ENCODE results near the gene RNF213.
"Not testable (repeated sequence)": the region's sequence is repeated elsewhere in the genome, so short reads cannot be mapped to it uniquely, and the experiment has no call there.

Gene RNF213

GRCh38 chr17:80312621-80313135 is 52.0 kb downstream of the RNF213 start:
- Histone ChIP-seq H3K79me2 (peaks cover 26% of the 10 kb centered on the region), H3K9ac (no peak overlapping the region), H3K4me2 (ENCODE audit: low read length) (no peak overlapping the region), H3K4me1 (peaks cover 2% of the 10 kb centered on the region), H3K9me3 (ENCODE audit: control insufficient read depth, low read length) (no peaks in the 10 kb centered on the region), H3K36me3 (ENCODE audit: control insufficient read depth, insufficient read depth, low read length) (no peaks in the 10 kb centered on the region), H3K4me3 (ENCODE audit: low read depth, low read length) (no peak overlapping the region), H3K27ac (no peak overlapping the region), H2AFZ (no peak overlapping the region), H3K27me3 (ENCODE audit: control insufficient read depth, insufficient read depth, low read length) (no peaks in the 10 kb centered on the region)
- TF ChIP-seq CTCF (IDR thresholded peaks at IDR 0.05) = no peak

- peaks cover 28% of the 10 kb centered on the region for H3K79me2 ChIP-seq
- no peaks in the 10 kb centered on the region for H3K9me3 ChIP-seq (ENCODE audit: control insufficient read depth, low read length)
- no peak overlapping the region for H3K9ac ChIP-seq
- peaks cover 2% of the 10 kb centered on the region for H3K4me1 ChIP-seq
- TF ChIP-seq CTCF (IDR thresholded peaks at IDR 0.05) = no peak
- no peak overlapping the region for H3K4me2 ChIP-seq (ENCODE audit: low read length)
- H3K27me3 ChIP-seq (ENCODE audit: control insufficient read depth, insufficient read depth, low read length) = no peaks in the 10 kb centered on the region
- H3K4me3 ChIP-seq (ENCODE audit: low read depth, low read length) = no peak overlapping the region
- no peak overlapping the region for H3K27ac ChIP-seq
- no peak overlapping the region for H2AFZ ChIP-seq
- H3K36me3 ChIP-seq (ENCODE audit: control insufficient read depth, insufficient read depth, low read length) = no peaks in the 10 kb centered on the region
These were observed 52.6 kb downstream of the RNF213 start for GRCh38 chr17:80313160-80313829.

- H3K79me2 ChIP-seq = peaks cover 27% of the 10 kb centered on the region
- not testable (repeated sequence) for H2AFZ ChIP-seq; H3K27me3 ChIP-seq (ENCODE audit: control insufficient read depth, insufficient read depth, low read length); H3K27ac ChIP-seq; H3K4me1 ChIP-seq; H3K36me3 ChIP-seq (ENCODE audit: control insufficient read depth, insufficient read depth, low read length); H3K4me2 ChIP-seq (ENCODE audit: low read length); H3K9me3 ChIP-seq (ENCODE audit: control insufficient read depth, low read length); H3K9ac ChIP-seq; H3K4me3 ChIP-seq (ENCODE audit: low read depth, low read length)
These were observed 53.3 kb downstream of the RNF213 start for GRCh38 chr17:80313946-80314345.

- H3K4me3 ChIP-seq (ENCODE audit: low read depth, low read length) = no peak overlapping the region
- H3K4me2 ChIP-seq (ENCODE audit: low read length) = no peak overlapping the region
- H3K36me3 ChIP-seq (ENCODE audit: control insufficient read depth, insufficient read depth, low read length) = no peaks in the 10 kb centered on the region
- H3K4me1 ChIP-seq = peaks cover 2% of the 10 kb centered on the region
- no peaks in the 10 kb centered on the region for H3K9me3 ChIP-seq (ENCODE audit: control insufficient read depth, low read length)
- no peak overlapping the region for H3K9ac ChIP-seq
- H3K79me2 ChIP-seq = peaks cover 27% of the 10 kb centered on the region
- no peak overlapping the region for H3K27ac ChIP-seq
- no peak overlapping the region for H2AFZ ChIP-seq
- TF ChIP-seq CTCF (IDR thresholded peaks at IDR 0.05) = no peak
- no peaks in the 10 kb centered on the region for H3K27me3 ChIP-seq (ENCODE audit: control insufficient read depth, insufficient read depth, low read length)
These were observed 55.0 kb downstream of the RNF213 start for GRCh38 chr17:80315517-80316182.

- Histone ChIP-seq H3K9ac (no peak overlapping the region), H3K36me3 (ENCODE audit: control insufficient read depth, insufficient read depth, low read length) (no peaks in the 10 kb centered on the region), H3K4me1 (peaks cover 2% of the 10 kb centered on the region), H3K4me2 (ENCODE audit: low read length) (no peak overlapping the region), H2AFZ (no peak overlapping the region), H3K27ac (peak overlapping the region; percentile 20), H3K27me3 (ENCODE audit: control insufficient read depth, insufficient read depth, low read length) (no peaks in the 10 kb centered on the region), H3K4me3 (ENCODE audit: low read depth, low read length) (no peak overlapping the region), H3K9me3 (ENCODE audit: control insufficient read depth, low read length) (no peaks in the 10 kb centered on the region), H3K79me2 (peaks cover 23% of the 10 kb centered on the region)
- TF ChIP-seq CTCF (IDR thresholded peaks at IDR 0.05) = no peak
These were observed 55.8 kb downstream of the RNF213 start for GRCh38 chr17:80316431-80316830.
